ENCODE results near the gene PNP.

The PNP gene

GRCh38 chr14:20516921-20517320 lies 47.7 kb downstream of the PNP start:
- H3K4me3 ChIP-seq = no peak overlapping the region
- H3K27ac ChIP-seq = no peak overlapping the region
- intact Hi-C loops (cut with DNase I; ENCODE audit: low total_unique reads) = no loop called here
- no peaks in the 10 kb centered on the region for H3K9me3 ChIP-seq
- TF ChIP-seq CTCF (IDR thresholded peaks at IDR 0.05) = no peak
- H3K4me1 ChIP-seq = no peaks in the 10 kb centered on the region
- no peak for DNase-seq
- peaks cover 0 to 2% of the 10 kb centered on the region in 2 donors for H3K27me3 ChIP-seq
- no peaks in the 10 kb centered on the region for H3K36me3 ChIP-seq

- Histone ChIP-seq H3K36me3 (no peaks in the 10 kb centered on the region), H3K27ac (no peak overlapping the region), H3K4me3 (no peak overlapping the region), H3K9me3 (no peaks in the 10 kb centered on the region), H3K27me3 (peaks cover 0 to 3% of the 10 kb centered on the region in 2 donors), H3K4me1 (no peaks in the 10 kb centered on the region)
- no peak for TF ChIP-seq CTCF (IDR thresholded peaks at IDR 0.05)
- intact Hi-C loops (cut with DNase I; ENCODE audit: low total_unique reads) = no loop called here
- no peak for DNase-seq
Measured at GRCh38 chr14:20522332-20522731, 53.1 kb downstream of the PNP start.

- Histone ChIP-seq H3K9me3 (no peaks in the 10 kb centered on the region), H3K27ac (no peak overlapping the region), H3K36me3 (no peaks in the 10 kb centered on the region), H3K4me3 (no peak overlapping the region), H3K4me1 (no peaks in the 10 kb centered on the region), H3K27me3 (peaks cover 0 to 3% of the 10 kb centered on the region in 2 donors)
- TF ChIP-seq CTCF (IDR thresholded peaks at IDR 0.05) = no peak
- intact Hi-C loops (cut with DNase I; ENCODE audit: low total_unique reads) = no loop called here
- DNase-seq = no peak
Measured at GRCh38 chr14:20524027-20524426, 54.8 kb downstream of the PNP start.
